Endothelial cell of umbilical vein (primary cell): ENCODE data around the gene TK2. TPM values are rescaled to one million over a fixed set of nuclear protein-coding genes. Genes with fewer than 3 reads are reported as not detected.
A peak's percentile ranks its signal among the peaks of the same experiment; 100 is the strongest.

Experiments
- BruUV-seq: library from RNA; stranded (reverse); fragments of 400-500 nt; replicated peaks from 2 replicates; lab custom pipeline; 2021; lab: Mats Ljungman, UMichigan
- CTCF ChIA-PET: fragments of 300-600, 350-600 bp; sonication (Branson Sonifier 250); formaldehyde crosslinking; loops from one replicate; lab custom pipeline; 2021; ENCODE audit warnings: antibody characterized with exemption, inconsistent platforms; lab: Charles Lee
- POLR2A ChIA-PET: fragments of 300-600, 350-600 bp; sonication (Branson Sonifier 250); formaldehyde crosslinking; loops from one replicate; lab custom pipeline; 2021; ENCODE audit warnings: antibody characterized with exemption, inconsistent platforms; lab: Charles Lee
- DNase-seq: peaks from one replicate; pipeline ENCODE4 v3.0.0-alpha.2; 2011; ENCODE audit warnings: low read depth, low spot score
- FAIRE-seq: peaks from 2 replicates; lab custom pipeline; 2011; peaks lifted over from hg19 to GRCh38; lab: Jason Lieb, UNC
- H2AFZ ChIP-seq: 2 replicates; pipeline ENCODE4 v1.6.0; 2012; ENCODE audit warnings: low read depth, low read length, control low read depth, inconsistent platforms
- H3K27ac ChIP-seq: 2 replicates; pipeline ENCODE4 v1.5.1; 2011; ENCODE audit warnings: low read depth, mild to moderate bottlenecking, control low read depth, low read length, moderate library complexity; ENCODE audit not compliant: insufficient read depth
- H3K27me3 ChIP-seq, 2 experiments: 2 replicates each; pipeline versions ENCODE4 v1.6.0 to v1.6.1; 2011; ENCODE audit warnings: low read length in 2 of 2, mixed read lengths in 1 of 2; ENCODE audit not compliant: control insufficient read depth in 2 of 2, insufficient read depth in 2 of 2
- H3K36me3 ChIP-seq, 2 experiments: 2 replicates in 1 of 2; 3 replicates in 1 of 2; pipeline ENCODE4 v1.5.1; 2011; ENCODE audit warnings: low read length in 2 of 2, mild to moderate bottlenecking in 1 of 2, moderate library complexity in 1 of 2; ENCODE audit not compliant: control insufficient read depth in 2 of 2, insufficient read depth in 2 of 2; ENCODE audit errors: extremely low read depth in 1 of 2
- H3K4me1 ChIP-seq: 3 replicates; pipeline ENCODE4 v1.5.1; 2011; ENCODE audit warnings: mild to moderate bottlenecking, low read length; ENCODE audit not compliant: control insufficient read depth, insufficient read depth; ENCODE audit errors: extremely low read depth
- H3K4me2 ChIP-seq: 2 replicates; pipeline ENCODE4 v1.6.1; 2011; ENCODE audit warnings: low read length, control low read depth, mixed read lengths; ENCODE audit not compliant: insufficient read depth
- H3K4me3 ChIP-seq, 3 experiments: fragments of 200-600 bp in 1 of 3; sonication (generic), shearing (Covaris generic) in 1 of 3; replicated peaks in 1 of 3; 2 replicates each; pipeline ENCODE4 v1.5.1; 2011 to 2016; ENCODE audit warnings: control low read depth in 3 of 3, low read length in 3 of 3, mild to moderate bottlenecking in 2 of 3, inconsistent platforms in 1 of 3, low read depth in 1 of 3, moderate library complexity in 1 of 3; ENCODE audit not compliant: insufficient read depth in 1 of 3
- H3K79me2 ChIP-seq: 2 replicates; pipeline ENCODE4 v1.6.0; 2012; ENCODE audit warnings: low read length, inconsistent platforms; ENCODE audit not compliant: control insufficient read depth, insufficient read depth
- H3K9ac ChIP-seq: replicated peaks from 2 replicates; pipeline ENCODE3; 2011; ENCODE audit warnings: low read length, control low read depth; ENCODE audit not compliant: insufficient read depth; ENCODE audit errors: extremely low read depth
- H3K9me1 ChIP-seq: replicated peaks from 3 replicates; pipeline ENCODE4 v1.6.0; 2011; ENCODE audit warnings: mild to moderate bottlenecking, low read length; ENCODE audit not compliant: control insufficient read depth, insufficient read depth; ENCODE audit errors: extremely low read depth
- H3K9me3 ChIP-seq: replicated peaks from 2 replicates; pipeline ENCODE4 v1.5.1; 2012; ENCODE audit warnings: low read length, inconsistent platforms; ENCODE audit not compliant: control insufficient read depth, insufficient read depth
- H4K20me1 ChIP-seq: replicated peaks from 2 replicates; pipeline ENCODE3; 2011; ENCODE audit warnings: mild to moderate bottlenecking, low read length; ENCODE audit not compliant: control insufficient read depth, insufficient read depth; ENCODE audit errors: extremely low read depth
- CTCF ChIP-seq, 2 donors: IDR thresholded peaks; 1 replicate in 1 of 2; 2 replicates in 1 of 2; pipeline ENCODE4 v1.5.1; 2011; ENCODE audit warnings: low read length in 2 of 2, mild to moderate bottlenecking in 2 of 2, moderate library complexity in 2 of 2, control low read depth in 1 of 2, inconsistent platforms in 1 of 2, low read depth in 1 of 2; ENCODE audit not compliant: insufficient read depth in 1 of 2; ENCODE audit errors: extremely low read depth in 1 of 2
- EZH2 ChIP-seq: IDR thresholded peaks from 2 replicates; pipeline ENCODE4 v1.6.1; 2012; ENCODE audit warnings: borderline replicate concordance, low read depth, mild to moderate bottlenecking, moderate library complexity, low read length, inconsistent platforms; ENCODE audit not compliant: severe bottlenecking
- FOS ChIP-seq: IDR thresholded peaks from 2 replicates; pipeline ENCODE4 v1.6.1; 2011; ENCODE audit warnings: mild to moderate bottlenecking, low read length, moderate library complexity, borderline replicate concordance; ENCODE audit not compliant: insufficient read depth
- GATA2 ChIP-seq: IDR thresholded peaks from 2 replicates; pipeline ENCODE4 v1.7.0; 2011; ENCODE audit warnings: low read depth, mild to moderate bottlenecking, moderate library complexity, mixed read lengths, low read length; ENCODE audit not compliant: insufficient read length, insufficient read depth
- JUN ChIP-seq: IDR thresholded peaks from 2 replicates; pipeline ENCODE4 v1.6.1; 2011; ENCODE audit warnings: borderline replicate concordance, low read depth; ENCODE audit not compliant: insufficient read length, insufficient read depth
- MAX ChIP-seq: IDR thresholded peaks from 2 replicates; pipeline ENCODE4 v1.6.1; 2011; ENCODE audit not compliant: insufficient read depth, insufficient read length
- MYC ChIP-seq: IDR thresholded peaks from one replicate; pipeline ENCODE4 v1.6.1; 2011; ENCODE audit warnings: mild to moderate bottlenecking, low read depth, low read length
- POLR2A ChIP-seq: IDR thresholded peaks from 2 replicates; pipeline ENCODE4 v1.6.1; 2012; ENCODE audit warnings: low read depth, mild to moderate bottlenecking, control low read depth, low read length
- POLR2AphosphoS5 ChIP-seq: IDR thresholded peaks from 2 replicates; pipeline ENCODE4 v1.6.1; 2012; ENCODE audit warnings: low read depth, mild to moderate bottlenecking, control low read depth, low read length, moderate library complexity; ENCODE audit not compliant: insufficient read depth
- dilution Hi-C: fragments of 300-500 bp; cut with MboI; formaldehyde crosslinking; loops from one replicate; pipeline ENCODE4 v1.15.0; 2019; ENCODE audit warnings: low sequenced_read_pairs; ENCODE audit not compliant: extremely low pct_ligation_motif_present
- intact Hi-C: fragments of 100-400 bp; cut with micrococcal nuclease; formaldehyde crosslinking; loops from one replicate; pipeline ENCODE4 v1.10.0; 2022
- polyA plus RNA-seq, 4 experiments: library from polyadenylated mRNA; depleted of rRNA in 3 of 4; stranded (reverse) in 3 of 4; unstranded in 1 of 4; fragments of >200 nt; gene quantifications; 2 replicates each; pipeline versions ENCODE4 v1.2.1 to v1.2.3, GENCODE V29; 2011 to 2012; ENCODE audit warnings: missing spikeins in 1 of 4
- total RNA-seq: library from RNA; stranded (reverse); gene quantifications from 2 replicates; pipeline ENCODE4 v1.2.3, GENCODE V29; 2021

TK2 gene
- total and polyA plus RNA-seq, 2 donors (not counting 3 experiments of a cell fraction or from before 2014, with no cell fraction given) = 12.1 to 25.2 TPM

GRCh38 chr16:66552286-66553177 lies 2.6 kb upstream of the TK2 start, which contains the start of gene CKLF:
Gene CKLF, plus strand, starts transcription at chr16:66552576. Its CDS starts 140 bp downstream, at chr16:66552716.
- no peaks in the 10 kb centered on the region for H3K27me3 ChIP-seq
- peak; percentile 90 for FAIRE-seq
- H3K4me3 ChIP-seq = peak within 1 kb of the TSS; percentile 13 to 65 (median 57)
- peak within 1 kb of the TSS; percentile 69 for H3K9ac ChIP-seq
- H3K4me2 ChIP-seq = peak within 1 kb of the TSS; percentile 94
- H2AFZ ChIP-seq = peak within 1 kb of the TSS; percentile 79
- no peaks in the 10 kb centered on the region for H3K36me3 ChIP-seq
- POLR2A ChIA-PET = interaction anchor here (0.7 kb wide), 1 partner anchor 40 kb away, joined by 4 read pairs; no protein-coding TSS in a partner anchor
- H4K20me1 ChIP-seq = no peaks in the 10 kb centered on the region
- H3K9me1 ChIP-seq = no peaks in the 10 kb centered on the region
- no peaks in the 10 kb centered on the region for H3K9me3 ChIP-seq
- TF ChIP-seq MAX = peak; percentile 39
- no peak for TF ChIP-seq FOS
- no peak for TF ChIP-seq MYC
- TF ChIP-seq GATA2 = no peak
- no peak for TF ChIP-seq EZH2
- TF ChIP-seq CTCF (IDR thresholded peaks at IDR 0.05; ENCODE audit: extremely low read depth in 1 of 2, insufficient read depth in 1 of 2, low read depth in 1 of 2, low read length in 2 of 2) = no peak
- peak; percentile 69 for TF ChIP-seq POLR2AphosphoS5
- TF ChIP-seq JUN = no peak
- peak; percentile 83 for TF ChIP-seq POLR2A
- intact Hi-C loops = loop anchor here (1.0 to 2.0 kb wide), 3 partner anchors 28 to 52 kb away; partner anchors contain the start of gene CMTM3
- DNase-seq = peak; percentile 96
- dilution Hi-C loops = no loop called here
- BruUV-seq = TSS peak; percentile 27
- H3K27ac ChIP-seq = peak within 1 kb of the TSS; percentile 65
- CTCF ChIA-PET = interaction anchor here (0.7 to 4.2 kb wide), 13 partner anchors 10 to 146 kb away, joined by 3 to 15 read pairs (median 4); partner anchors contain the start of gene CMTM3
- H3K79me2 ChIP-seq = peaks cover 40% of the 10 kb centered on the region
- peaks cover 32% of the 10 kb centered on the region for H3K4me1 ChIP-seq
